B cell (primary cell): ENCODE results near the gene RALBP1.

Source experiments
- EZH2 ChIP-seq: IDR thresholded peaks from 2 replicates; pipeline ENCODE4 v1.6.1; 2012; ENCODE audit warnings: borderline replicate concordance, low read depth, mild to moderate bottlenecking, moderate library complexity, low read length; ENCODE audit not compliant: insufficient read depth, poor library complexity, severe bottlenecking
- TF ChIP-seq, protein P1 (sequence below): fragments of 200-600 bp; IDR thresholded peaks from one replicate; pipeline ENCODE4 v1.8.0; 2022; ENCODE audit warnings: antibody characterized with exemption, mild to moderate bottlenecking

DNA sequence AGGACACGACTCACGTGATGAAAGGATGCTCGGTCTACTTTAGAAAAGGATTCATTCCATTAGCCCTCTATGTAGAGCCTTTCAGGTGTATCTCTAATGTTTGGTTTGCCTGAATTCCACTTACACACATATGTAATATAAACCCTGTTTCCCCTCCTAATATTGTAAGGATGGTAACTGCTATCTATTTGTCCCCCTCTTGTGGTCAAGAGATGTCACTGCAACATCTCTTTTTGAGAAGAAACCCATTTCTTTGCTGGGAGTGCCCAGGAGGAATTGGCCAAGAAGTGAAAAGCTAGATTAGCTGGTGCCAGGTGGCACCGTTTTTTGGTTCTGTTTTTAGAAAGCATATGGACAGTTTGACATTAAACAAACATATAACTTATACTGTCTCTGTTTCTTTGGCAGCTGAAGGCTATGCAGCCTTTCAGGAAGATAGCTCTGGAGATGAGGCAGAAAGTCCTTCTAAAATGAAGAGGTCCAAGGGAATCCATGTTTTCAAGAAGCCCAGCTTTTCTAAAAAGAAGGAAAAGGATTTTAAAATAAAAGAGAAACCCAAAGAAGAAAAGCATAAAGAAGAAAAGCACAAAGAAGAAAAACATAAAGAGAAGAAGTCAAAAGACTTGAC lies 41.2 kb downstream of the RALBP1 start:
- TF ChIP-seq, protein P1, sequence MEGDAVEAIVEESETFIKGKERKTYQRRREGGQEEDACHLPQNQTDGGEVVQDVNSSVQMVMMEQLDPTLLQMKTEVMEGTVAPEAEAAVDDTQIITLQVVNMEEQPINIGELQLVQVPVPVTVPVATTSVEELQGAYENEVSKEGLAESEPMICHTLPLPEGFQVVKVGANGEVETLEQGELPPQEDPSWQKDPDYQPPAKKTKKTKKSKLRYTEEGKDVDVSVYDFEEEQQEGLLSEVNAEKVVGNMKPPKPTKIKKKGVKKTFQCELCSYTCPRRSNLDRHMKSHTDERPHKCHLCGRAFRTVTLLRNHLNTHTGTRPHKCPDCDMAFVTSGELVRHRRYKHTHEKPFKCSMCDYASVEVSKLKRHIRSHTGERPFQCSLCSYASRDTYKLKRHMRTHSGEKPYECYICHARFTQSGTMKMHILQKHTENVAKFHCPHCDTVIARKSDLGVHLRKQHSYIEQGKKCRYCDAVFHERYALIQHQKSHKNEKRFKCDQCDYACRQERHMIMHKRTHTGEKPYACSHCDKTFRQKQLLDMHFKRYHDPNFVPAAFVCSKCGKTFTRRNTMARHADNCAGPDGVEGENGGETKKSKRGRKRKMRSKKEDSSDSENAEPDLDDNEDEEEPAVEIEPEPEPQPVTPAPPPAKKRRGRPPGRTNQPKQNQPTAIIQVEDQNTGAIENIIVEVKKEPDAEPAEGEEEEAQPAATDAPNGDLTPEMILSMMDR = peak; percentile 98
- TF ChIP-seq EZH2 = no peak
